Activated naive CD4-positive, alpha-beta T cell treated with anti-CD3 and anti-CD28 coated beads, Interleukin-2, amount 10 ng/mL, durations not matched to agents 7 days and 5 days (primary cell): ENCODE results near the gene CRYGN.

Source experiments
- CTCF ChIA-PET: fragments of 350-600 bp; sonication (Branson Sonifier 250); formaldehyde crosslinking; loops from one replicate; lab custom pipeline; 2021; ENCODE audit warnings: antibody characterized with exemption; lab: Charles Lee
- DNase-seq: peaks from one replicate; pipeline ENCODE4 v3.0.0-alpha.2; 2020
- H3K27ac Mint-ChIP-seq: one replicate; pipeline ENCODE4 v1.8.0; 2021; ENCODE audit warnings: mild to moderate bottlenecking, moderate library complexity, mixed read lengths
- H3K27me3 Mint-ChIP-seq: one replicate; pipeline ENCODE4 v1.8.0; 2021; ENCODE audit warnings: mild to moderate bottlenecking, mixed read lengths
- H3K36me3 Mint-ChIP-seq: one replicate; pipeline ENCODE4 v1.8.0; 2021; ENCODE audit warnings: mixed read lengths
- H3K4me1 Mint-ChIP-seq: one replicate; pipeline ENCODE4 v1.8.0; 2021; ENCODE audit warnings: mixed read lengths
- H3K4me3 Mint-ChIP-seq: one replicate; pipeline ENCODE4 v1.8.0; 2021; ENCODE audit warnings: mild to moderate bottlenecking, moderate library complexity, mixed read lengths
- H3K9me3 Mint-ChIP-seq: one replicate; pipeline ENCODE4 v1.8.0; 2021; ENCODE audit warnings: mixed read lengths

The CRYGN gene

DNA sequence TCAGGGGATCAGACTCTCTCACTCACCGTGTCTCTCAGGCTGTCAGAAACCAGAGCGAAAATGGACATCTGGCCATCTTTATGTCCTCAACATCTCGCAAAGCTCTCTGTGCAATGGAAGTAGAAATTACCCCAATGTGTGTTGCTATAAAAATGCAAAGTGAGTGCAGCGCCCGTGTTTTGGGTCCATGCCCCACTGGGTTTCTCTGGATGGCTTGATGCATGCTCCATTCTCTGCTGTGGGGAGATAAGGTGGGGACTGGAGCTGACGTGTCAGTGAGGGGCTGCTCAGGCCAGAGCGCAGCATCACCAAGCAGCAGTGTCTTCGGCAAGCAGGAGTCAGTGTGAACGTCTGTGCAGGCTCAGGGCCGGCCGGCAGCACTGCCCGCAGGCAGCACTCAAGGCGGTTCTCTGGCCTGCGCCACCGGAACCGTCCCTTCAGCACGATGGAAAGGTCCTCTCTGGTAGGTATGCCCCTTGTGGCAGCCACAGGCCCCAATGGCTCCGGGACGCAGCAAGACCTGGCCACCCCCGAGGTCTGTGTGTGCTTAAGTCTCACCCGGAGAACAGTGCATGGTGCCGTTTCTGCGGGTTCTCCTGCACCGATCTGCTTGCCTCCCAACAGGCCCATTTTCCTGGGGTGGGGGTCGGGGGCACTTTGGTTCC is 60.3 kb downstream of the CRYGN start:
- no peak for DNase-seq
- Mint-ChIP-seq H3K4me1 (peaks cover 11% of the 10 kb centered on the region), H3K36me3 (peaks cover 22% of the 10 kb centered on the region), H3K27me3 (peaks cover 53% of the 10 kb centered on the region), H3K27ac (no peak overlapping the region), H3K4me3 (no peak overlapping the region), H3K9me3 (no peaks in the 10 kb centered on the region)
- CTCF ChIA-PET: interaction anchor here (1.0 to 1.3 kb wide), 2 partner anchors 11 to 69 kb away, joined by 3 to 4 read pairs; no protein-coding TSS in a partner anchor

DNA sequence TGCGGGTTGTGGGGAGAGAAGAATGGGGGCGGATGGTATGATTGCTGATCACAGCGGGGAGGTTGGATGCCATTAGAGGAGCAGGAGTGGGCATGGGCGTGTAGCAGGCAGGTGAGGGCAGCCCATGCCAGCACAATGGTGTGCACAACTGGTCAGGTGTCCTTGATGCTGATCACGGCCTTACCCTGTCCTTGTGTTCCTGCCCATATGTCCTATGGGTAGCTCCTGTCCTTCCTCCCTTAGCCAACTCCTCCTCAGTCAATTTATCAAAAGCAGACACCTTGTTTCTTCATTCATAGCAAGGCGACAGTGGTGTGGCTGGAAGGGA is 60.8 kb downstream of the CRYGN start:
- peaks cover 11% of the 10 kb centered on the region for H3K4me1 Mint-ChIP-seq
- H3K27ac Mint-ChIP-seq: no peak overlapping the region
- no peak for DNase-seq
- no peaks in the 10 kb centered on the region for H3K9me3 Mint-ChIP-seq
- CTCF ChIA-PET: interaction anchor here (1.0 to 1.3 kb wide), 2 partner anchors 11 to 69 kb away, joined by 3 to 4 read pairs; no protein-coding TSS in a partner anchor
- no peak overlapping the region for H3K4me3 Mint-ChIP-seq
- peaks cover 24% of the 10 kb centered on the region for H3K36me3 Mint-ChIP-seq
- peaks cover 48% of the 10 kb centered on the region for H3K27me3 Mint-ChIP-seq
